ENCODE data around the gene GNG2.

GNG2 gene

GRCh38 chr14:51925980-51926379, 65.6 kb downstream of the GNG2 start:
- no peak overlapping the region for H3K4me3 ChIP-seq (ENCODE audit: low read depth, low read length)
- no peak for TF ChIP-seq CTCF (IDR thresholded peaks at IDR 0.05; ENCODE audit: borderline replicate concordance, insufficient read depth, low read depth, low read length)

GRCh38 chr14:51926449-51926848, 66.0 kb downstream of the GNG2 start:
- no peak for TF ChIP-seq CTCF (IDR thresholded peaks at IDR 0.05; ENCODE audit: borderline replicate concordance, insufficient read depth, low read depth, low read length)
- H3K4me3 ChIP-seq (ENCODE audit: low read depth, low read length), result no peak overlapping the region

GRCh38 chr14:51928568-51928967, 68.2 kb downstream of the GNG2 start:
- no peak for TF ChIP-seq CTCF (IDR thresholded peaks at IDR 0.05; ENCODE audit: borderline replicate concordance, insufficient read depth, low read depth, low read length)

GRCh38 chr14:51929166-51929565, 68.8 kb downstream of the GNG2 start:
- TF ChIP-seq CTCF (IDR thresholded peaks at IDR 0.05; ENCODE audit: borderline replicate concordance, insufficient read depth, low read depth, low read length), result no peak

More at GRCh38 chr14:51928568-51928967, 68.2 kb downstream of the GNG2 start:
- no peak overlapping the region for H3K4me3 ChIP-seq (ENCODE audit: low read depth, low read length)

GRCh38 chr14:51929910-51930682, 69.7 kb downstream of the GNG2 start:
- no peak overlapping the region for H3K4me3 ChIP-seq (ENCODE audit: low read depth, low read length)
- TF ChIP-seq CTCF (IDR thresholded peaks at IDR 0.05; ENCODE audit: borderline replicate concordance, insufficient read depth, low read depth, low read length), result no peak

More at GRCh38 chr14:51929166-51929565, 68.8 kb downstream of the GNG2 start:
- no peak overlapping the region for H3K4me3 ChIP-seq (ENCODE audit: low read depth, low read length)

- H3K4me3 ChIP-seq (ENCODE audit: low read depth, low read length), result no peak overlapping the region
- no peak for TF ChIP-seq CTCF (IDR thresholded peaks at IDR 0.05; ENCODE audit: borderline replicate concordance, insufficient read depth, low read depth, low read length)
These were observed 70.9 kb downstream of the GNG2 start for GRCh38 chr14:51931308-51931707.

- TF ChIP-seq CTCF (IDR thresholded peaks at IDR 0.05; ENCODE audit: borderline replicate concordance, insufficient read depth, low read depth, low read length), result no peak
- H3K4me3 ChIP-seq (ENCODE audit: low read depth, low read length), result no peak overlapping the region
These were observed 72.8 kb downstream of the GNG2 start for GRCh38 chr14:51933191-51933590.

Measured in GM12875 (cell line).